Astrocyte (in vitro differentiated cells and primary cell): ENCODE results near the gene CHRNA4.

Experiments used
- EZH2 ChIP-seq: IDR thresholded peaks from 2 replicates; pipeline ENCODE4 v1.6.1; 2012; ENCODE audit warnings: mild to moderate bottlenecking, low read length, inconsistent platforms; ENCODE audit not compliant: insufficient read depth
- TF ChIP-seq, protein P1 (sequence below): IDR thresholded peaks from 2 replicates; pipeline ENCODE4 v1.5.1; 2011; ENCODE audit warnings: low read depth, mild to moderate bottlenecking, inconsistent platforms, low read length, moderate library complexity; ENCODE audit not compliant: insufficient read depth

DNA sequence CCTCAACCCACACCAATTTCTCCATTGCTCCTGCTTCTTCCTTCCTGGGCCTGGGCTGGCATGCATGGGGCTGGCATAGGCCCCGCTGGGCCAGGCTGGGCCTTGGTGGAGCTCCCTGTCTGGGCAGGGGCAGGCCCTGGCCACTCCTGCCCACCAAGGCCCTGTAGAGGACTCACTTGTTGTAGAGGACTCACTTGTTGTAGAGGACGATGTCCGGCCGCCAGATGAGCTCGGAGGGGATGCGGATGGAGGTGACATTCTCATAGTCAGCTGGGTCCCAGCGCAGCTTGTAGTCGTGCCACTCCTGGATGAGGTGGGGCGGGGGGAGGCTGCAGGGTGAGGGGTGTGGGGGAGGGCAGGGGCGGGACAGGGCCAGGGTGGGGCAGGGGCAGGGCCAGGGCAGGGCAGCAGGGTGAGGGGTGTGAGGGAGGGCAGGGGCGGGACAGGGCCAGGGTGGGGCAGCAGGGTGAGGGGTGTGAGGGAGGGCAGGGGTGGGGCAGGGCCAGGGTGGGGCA is 5.3 kb downstream of the CHRNA4 start:
- no peak for TF ChIP-seq EZH2
- TF ChIP-seq, protein P1, sequence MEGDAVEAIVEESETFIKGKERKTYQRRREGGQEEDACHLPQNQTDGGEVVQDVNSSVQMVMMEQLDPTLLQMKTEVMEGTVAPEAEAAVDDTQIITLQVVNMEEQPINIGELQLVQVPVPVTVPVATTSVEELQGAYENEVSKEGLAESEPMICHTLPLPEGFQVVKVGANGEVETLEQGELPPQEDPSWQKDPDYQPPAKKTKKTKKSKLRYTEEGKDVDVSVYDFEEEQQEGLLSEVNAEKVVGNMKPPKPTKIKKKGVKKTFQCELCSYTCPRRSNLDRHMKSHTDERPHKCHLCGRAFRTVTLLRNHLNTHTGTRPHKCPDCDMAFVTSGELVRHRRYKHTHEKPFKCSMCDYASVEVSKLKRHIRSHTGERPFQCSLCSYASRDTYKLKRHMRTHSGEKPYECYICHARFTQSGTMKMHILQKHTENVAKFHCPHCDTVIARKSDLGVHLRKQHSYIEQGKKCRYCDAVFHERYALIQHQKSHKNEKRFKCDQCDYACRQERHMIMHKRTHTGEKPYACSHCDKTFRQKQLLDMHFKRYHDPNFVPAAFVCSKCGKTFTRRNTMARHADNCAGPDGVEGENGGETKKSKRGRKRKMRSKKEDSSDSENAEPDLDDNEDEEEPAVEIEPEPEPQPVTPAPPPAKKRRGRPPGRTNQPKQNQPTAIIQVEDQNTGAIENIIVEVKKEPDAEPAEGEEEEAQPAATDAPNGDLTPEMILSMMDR: no peak
